OCI-LY7 (cell line): ENCODE data around the gene CTH. TPM values are rescaled to one million over a fixed set of nuclear protein-coding genes. Genes with fewer than 3 reads are reported as not detected.
A peak's percentile ranks its signal among the peaks of the same experiment; 100 is the strongest.

Experiments used
- BruUV-seq: library from RNA; stranded (reverse); fragments of 400-500 nt; replicated peaks from 2 replicates; lab custom pipeline; 2021; lab: Mats Ljungman, UMichigan
- CTCF ChIA-PET: fragments of 300-600 bp; sonication (Branson Sonifier 250); formaldehyde crosslinking; loops from one replicate; lab custom pipeline; 2022; ENCODE audit warnings: antibody characterized with exemption; ENCODE audit not compliant: unreplicated experiment; lab: Charles Lee
- POLR2A ChIA-PET: fragments of 300-600 bp; sonication (Branson Sonifier 250); formaldehyde crosslinking; loops from one replicate; lab custom pipeline; 2022; ENCODE audit warnings: antibody characterized with exemption; lab: Charles Lee
- DNase-seq: peaks from one replicate; pipeline ENCODE4 v3.0.0-alpha.2; 2015; ENCODE audit warnings: low spot score
- H2AFZ ChIP-seq: fragments of 200-600 bp; sonication (generic), shearing (Covaris generic); 2 replicates; pipeline ENCODE4 v1.6.1; 2014; ENCODE audit warnings: mild to moderate bottlenecking, antibody characterized with exemption, low read length, moderate library complexity
- H3K27ac ChIP-seq: fragments of 200-600 bp; sonication (generic); 2 replicates; pipeline ENCODE4 v1.5.1; 2014; ENCODE audit warnings: mixed run types, low read depth, mild to moderate bottlenecking, moderate library complexity, low read length, inconsistent platforms; ENCODE audit not compliant: poor library complexity, severe bottlenecking
- H3K36me3 ChIP-seq: fragments of 200-600 bp; sonication (generic); 2 replicates; pipeline ENCODE4 v1.6.1; 2014; ENCODE audit warnings: mild to moderate bottlenecking, antibody characterized with exemption, low read length, moderate library complexity, mixed read lengths; ENCODE audit not compliant: insufficient read depth
- H3K4me1 ChIP-seq: fragments of 200-600 bp; sonication (generic); 2 replicates; pipeline ENCODE4 v1.5.1; 2014; ENCODE audit warnings: mild to moderate bottlenecking, low read length; ENCODE audit not compliant: insufficient read depth, poor library complexity, severe bottlenecking
- H3K4me2 ChIP-seq: fragments of 200-600 bp; sonication (generic); 2 replicates; pipeline ENCODE4 v1.6.1; 2014; ENCODE audit warnings: mild to moderate bottlenecking, low read length
- H3K4me3 ChIP-seq: fragments of 200-600 bp; sonication (generic); 2 replicates; pipeline ENCODE4 v1.5.1; 2014; ENCODE audit warnings: mild to moderate bottlenecking, low read depth, low read length; ENCODE audit not compliant: poor library complexity, severe bottlenecking
- H3K79me2 ChIP-seq: fragments of 200-600 bp; sonication (generic); 2 replicates; pipeline ENCODE4 v1.6.1; 2016; ENCODE audit warnings: low read depth, mild to moderate bottlenecking, low read length, moderate library complexity, mixed read lengths; ENCODE audit not compliant: insufficient read depth
- H3K9me2 ChIP-seq: fragments of 200-600 bp; sonication (generic); 2 replicates; pipeline ENCODE4 v1.6.1; 2016; ENCODE audit warnings: mild to moderate bottlenecking, low read length, mixed read lengths; ENCODE audit not compliant: insufficient read depth
- H3K9me3 ChIP-seq: fragments of 200-600 bp; sonication (generic); 2 replicates; pipeline ENCODE4 v1.6.1; 2014; ENCODE audit warnings: mild to moderate bottlenecking, mixed run types, low read length, mixed read lengths
- H4K20me1 ChIP-seq: fragments of 200-600 bp; sonication (generic); 2 replicates; pipeline ENCODE4 v1.6.1; 2014; ENCODE audit warnings: mild to moderate bottlenecking, antibody characterized with exemption, low read length, moderate library complexity, mixed read lengths; ENCODE audit not compliant: insufficient read depth
- EZH2phosphoT487 ChIP-seq: fragments of 200-600 bp; sonication (generic); IDR thresholded peaks from 2 replicates; pipeline ENCODE4 v1.6.1; 2018; ENCODE audit warnings: low read depth, borderline replicate concordance, mild to moderate bottlenecking, mixed run types, antibody characterized with exemption, low read length, moderate library complexity, mixed read lengths
- intact Hi-C: fragments of 100-400 bp; cut with micrococcal nuclease; formaldehyde crosslinking; loops from one replicate; pipeline ENCODE4 v1.10.0; 2022; ENCODE audit not compliant: unreplicated experiment
- total RNA-seq, 2 experiments: library from RNA; depleted of rRNA in 1 of 2; stranded (reverse); fragments of >200 nt in 1 of 2; shearing (Covaris generic) in 1 of 2; gene quantifications; 2 replicates each; pipeline ENCODE4 v1.2.3, GENCODE V29; 2014 to 2022
- TF ChIP-seq, protein P1 (sequence below): fragments of 200-600 bp; sonication (generic); conservative IDR thresholded peaks from 2 replicates; pipeline ENCODE4 v1.5.1; 2014; ENCODE audit warnings: mild to moderate bottlenecking, antibody characterized with exemption, low read length, moderate library complexity, mixed read lengths

The CTH gene
- total RNA-seq, 2 experiments from 2014 or later, result 9.7 to 14.4 TPM

GRCh38 chr1:70376196-70376595, 34.9 kb upstream of the CTH start:
- no TSS peak for BruUV-seq
- no peaks in the 10 kb centered on the region for H3K9me2 ChIP-seq
- CTCF ChIA-PET, result no interaction called here
- H3K36me3 ChIP-seq, result no peaks in the 10 kb centered on the region
- intact Hi-C loops, result no loop called here
- H3K4me1 ChIP-seq, result no peaks in the 10 kb centered on the region
- H3K27ac ChIP-seq, result no peak overlapping the region
- DNase-seq, result no peak
- no peak overlapping the region for H3K4me2 ChIP-seq
- no peaks in the 10 kb centered on the region for H3K79me2 ChIP-seq
- no peak overlapping the region for H3K4me3 ChIP-seq
- H3K9me3 ChIP-seq, result no peaks in the 10 kb centered on the region
- H4K20me1 ChIP-seq, result no peaks in the 10 kb centered on the region
- TF ChIP-seq EZH2phosphoT487, result no peak
- TF ChIP-seq, protein P1, sequence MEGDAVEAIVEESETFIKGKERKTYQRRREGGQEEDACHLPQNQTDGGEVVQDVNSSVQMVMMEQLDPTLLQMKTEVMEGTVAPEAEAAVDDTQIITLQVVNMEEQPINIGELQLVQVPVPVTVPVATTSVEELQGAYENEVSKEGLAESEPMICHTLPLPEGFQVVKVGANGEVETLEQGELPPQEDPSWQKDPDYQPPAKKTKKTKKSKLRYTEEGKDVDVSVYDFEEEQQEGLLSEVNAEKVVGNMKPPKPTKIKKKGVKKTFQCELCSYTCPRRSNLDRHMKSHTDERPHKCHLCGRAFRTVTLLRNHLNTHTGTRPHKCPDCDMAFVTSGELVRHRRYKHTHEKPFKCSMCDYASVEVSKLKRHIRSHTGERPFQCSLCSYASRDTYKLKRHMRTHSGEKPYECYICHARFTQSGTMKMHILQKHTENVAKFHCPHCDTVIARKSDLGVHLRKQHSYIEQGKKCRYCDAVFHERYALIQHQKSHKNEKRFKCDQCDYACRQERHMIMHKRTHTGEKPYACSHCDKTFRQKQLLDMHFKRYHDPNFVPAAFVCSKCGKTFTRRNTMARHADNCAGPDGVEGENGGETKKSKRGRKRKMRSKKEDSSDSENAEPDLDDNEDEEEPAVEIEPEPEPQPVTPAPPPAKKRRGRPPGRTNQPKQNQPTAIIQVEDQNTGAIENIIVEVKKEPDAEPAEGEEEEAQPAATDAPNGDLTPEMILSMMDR, result no peak
- no peak overlapping the region for H2AFZ ChIP-seq
- POLR2A ChIA-PET, result interaction anchor here (0.5 to 0.7 kb wide), 2 partner anchors 21 to 199 kb away, joined by 3 read pairs; no protein-coding TSS in a partner anchor

DNA sequence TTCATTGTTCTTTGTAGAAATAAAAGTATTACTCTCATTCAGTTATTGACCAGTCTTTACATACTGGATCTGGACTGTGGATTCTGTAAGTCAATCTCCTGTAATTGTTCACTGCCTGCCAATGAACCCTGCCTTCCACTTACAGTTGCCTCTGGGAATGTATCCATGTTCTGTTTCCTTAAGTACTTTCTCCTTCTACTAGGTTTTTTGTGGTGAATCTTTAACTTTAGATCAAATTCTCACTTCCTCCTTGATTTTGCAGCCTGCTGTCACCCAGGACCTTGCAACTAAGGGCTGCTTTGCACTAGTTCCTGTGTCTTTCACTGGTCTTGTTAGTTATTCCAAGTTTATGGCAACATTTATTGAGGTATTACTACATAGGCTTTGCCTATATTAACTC, 28.4 kb upstream of the CTH start:
- no peak for TF ChIP-seq EZH2phosphoT487
- TF ChIP-seq, protein P1, result no peak
- ChIA-PET CTCF (no interaction called here), POLR2A (interaction anchor here (1.5 kb wide), 1 partner anchor 28 kb away, joined by 3 read pairs; the partner anchor contains the start of gene CTH)
- BruUV-seq, result no TSS peak
- H3K4me2 ChIP-seq, result no peak overlapping the region
- no peak overlapping the region for H2AFZ ChIP-seq
- intact Hi-C loops, result no loop called here
- H3K79me2 ChIP-seq, result no peaks in the 10 kb centered on the region
- H3K9me3 ChIP-seq, result no peaks in the 10 kb centered on the region
- H3K9me2 ChIP-seq, result no peaks in the 10 kb centered on the region
- peaks cover 6% of the 10 kb centered on the region for H3K4me1 ChIP-seq
- no peaks in the 10 kb centered on the region for H3K36me3 ChIP-seq
- no peaks in the 10 kb centered on the region for H4K20me1 ChIP-seq
- no peak overlapping the region for H3K4me3 ChIP-seq
- peak; percentile 13 for DNase-seq
- H3K27ac ChIP-seq, result no peak overlapping the region

DNA sequence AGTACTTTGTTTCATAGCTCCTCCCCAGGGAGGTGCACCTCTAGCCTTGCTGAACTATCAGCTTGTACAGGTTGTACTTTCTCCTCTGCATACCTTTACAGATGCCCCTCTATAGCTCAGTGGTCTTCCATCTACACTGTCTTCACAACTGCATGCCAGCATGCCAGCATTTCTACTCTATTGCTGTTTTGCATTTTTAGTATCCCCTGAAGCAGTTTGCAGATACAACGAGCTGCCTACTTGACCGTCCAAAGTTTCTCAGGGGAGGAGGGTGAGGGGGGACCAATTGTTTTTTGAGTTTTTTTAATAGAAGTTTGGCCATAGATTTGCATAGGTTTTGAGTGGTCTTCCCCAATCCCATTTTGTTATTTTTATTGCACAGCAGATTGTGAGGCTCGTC, 27.6 kb upstream of the CTH start:
- no TSS peak for BruUV-seq
- POLR2A ChIA-PET, result interaction anchor here (1.0 to 1.5 kb wide), 2 partner anchors 23 to 27 kb away, joined by 3 read pairs; partner anchors contain the start of gene CTH
- TF ChIP-seq, protein P1, result no peak
- TF ChIP-seq EZH2phosphoT487, result no peak
- Histone ChIP-seq H2AFZ (no peak overlapping the region), H4K20me1 (no peaks in the 10 kb centered on the region), H3K9me2 (no peaks in the 10 kb centered on the region), H3K4me3 (no peak overlapping the region), H3K4me2 (no peak overlapping the region), H3K36me3 (no peaks in the 10 kb centered on the region), H3K27ac (no peak overlapping the region), H3K79me2 (no peaks in the 10 kb centered on the region), H3K4me1 (peaks cover 6% of the 10 kb centered on the region), H3K9me3 (no peaks in the 10 kb centered on the region)
- CTCF ChIA-PET, result no interaction called here
- no peak for DNase-seq
- intact Hi-C loops, result no loop called here
